Esophagus squamous epithelium (tissue), 5 donors: ENCODE data around the gene GZMM. TPM values are rescaled to one million over a fixed set of nuclear protein-coding genes. Genes with fewer than 3 reads are reported as not detected.

ENCODE experiments used
- DNase-seq: peaks from one replicate; lab custom pipeline; 2025; lab: John Stamatoyannopoulos, UW
- H3K27ac ChIP-seq, 4 donors: fragments of 200-600 bp; sonication (generic); one replicate each; pipeline ENCODE4 v1.5.1; 2016 to 2019; ENCODE audit warnings: mild to moderate bottlenecking in 1 of 4
- H3K27me3 ChIP-seq, 4 donors: fragments of 200-600 bp; sonication (generic); 1 replicate in 3 of 4; 2 replicates in 1 of 4; pipeline versions ENCODE4 v1.5.1 to v1.6.0; 2017 to 2021; ENCODE audit warnings: antibody characterized with exemption in 1 of 4
- H3K36me3 ChIP-seq, 3 donors: fragments of 200-600 bp; sonication (generic); one replicate each; pipeline ENCODE4 v1.5.1; 2016 to 2019
- H3K4me1 ChIP-seq, 3 donors: fragments of 200-600 bp; sonication (generic); one replicate each; pipeline ENCODE4 v1.5.1; 2017 to 2019
- H3K4me3 ChIP-seq, 4 donors: fragments of 200-600 bp; sonication (generic); 1 replicate in 3 of 4; 2 replicates in 1 of 4; pipeline ENCODE4 v1.5.1; 2016 to 2019; ENCODE audit warnings: mild to moderate bottlenecking in 2 of 4, moderate library complexity in 1 of 4
- H3K9me3 ChIP-seq, 3 donors: fragments of 200-600 bp; sonication (generic); one replicate each; pipeline ENCODE4 v1.5.1; 2016 to 2019
- POLR2A ChIP-seq, 4 donors: fragments of 450-650 bp; IDR thresholded peaks; one replicate each; pipeline ENCODE4 v1.6.1; 2017; ENCODE audit warnings: antibody characterized with exemption in 4 of 4, mild to moderate bottlenecking in 4 of 4, moderate library complexity in 3 of 4
- whole genome bisulfite sequencing, 2 donors: methylation state at CpG; one replicate each; pipeline ENCODE4 v1.1.5; 2018; 5-methylcytosine and 5-hydroxymethylcytosine counted together
- intact Hi-C: fragments of 100-400 bp; cut with DNase I; formaldehyde crosslinking; loops from one replicate; pipeline ENCODE4 v1.15.0; 2022
- total RNA-seq, 4 donors: library from RNA; depleted of rRNA; stranded (reverse); fragments of >200 nt; gene quantifications; one replicate each; pipeline ENCODE4 v1.1.0, GENCODE V29; 2016
- TF ChIP-seq, protein P1 (sequence below), 6 experiments: fragments of 450-650 bp in 4 of 6; fragments of 200-600 bp in 2 of 6; sonication (generic) in 2 of 6; IDR thresholded peaks; one replicate each; pipeline ENCODE4 v1.5.1; 2016 to 2019; ENCODE audit warnings: antibody characterized with exemption in 6 of 6, mild to moderate bottlenecking in 4 of 6, moderate library complexity in 4 of 6
- donor health status: DM: yes; HTN: yes; CAD: no.

GZMM gene
- total RNA-seq, 4 donors from 2014 or later, result 0.48 to 0.95 (median 0.57) TPM; not detected in 1

DNA sequence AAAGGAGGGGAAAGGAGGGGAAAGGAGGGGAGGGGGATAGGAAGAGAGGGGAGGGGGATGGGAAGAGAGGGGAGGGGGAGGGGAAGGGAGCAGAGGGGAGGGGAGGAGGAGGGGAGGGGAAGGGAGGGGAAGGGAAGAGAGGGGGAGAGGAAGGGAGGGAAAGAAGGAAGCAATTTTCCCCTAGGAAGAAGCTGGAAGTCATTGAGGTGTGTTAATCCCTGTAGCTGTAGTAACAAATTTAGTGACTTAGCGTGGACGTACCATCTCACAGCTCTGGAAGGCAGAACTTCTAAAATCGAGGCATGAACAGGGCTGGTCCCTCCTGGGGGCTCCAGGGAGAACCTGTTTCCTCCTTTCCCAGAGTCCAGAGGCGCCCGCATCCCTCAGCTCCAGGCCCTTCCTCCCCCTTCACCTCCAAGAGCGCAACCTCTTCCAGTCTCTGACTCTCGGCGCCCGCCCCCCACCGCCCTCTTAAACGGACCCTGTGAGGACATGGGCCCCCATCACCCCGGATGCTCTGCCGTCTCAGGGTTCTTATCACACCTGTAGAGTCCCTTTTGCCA, 17.9 kb upstream of the GZMM start:
- Histone ChIP-seq H3K27me3 (peaks cover 0 to 23% (median 1%) of the 10 kb centered on the region in 4 donors), H3K9me3 (no peaks in the 10 kb centered on the region), H3K27ac (no peak overlapping the region), H3K36me3 (no peaks in the 10 kb centered on the region), H3K4me1 (peaks cover 0 to 7% (median 0%) of the 10 kb centered on the region in 3 donors), H3K4me3 (no peak overlapping the region)
- TF ChIP-seq, protein P1, sequence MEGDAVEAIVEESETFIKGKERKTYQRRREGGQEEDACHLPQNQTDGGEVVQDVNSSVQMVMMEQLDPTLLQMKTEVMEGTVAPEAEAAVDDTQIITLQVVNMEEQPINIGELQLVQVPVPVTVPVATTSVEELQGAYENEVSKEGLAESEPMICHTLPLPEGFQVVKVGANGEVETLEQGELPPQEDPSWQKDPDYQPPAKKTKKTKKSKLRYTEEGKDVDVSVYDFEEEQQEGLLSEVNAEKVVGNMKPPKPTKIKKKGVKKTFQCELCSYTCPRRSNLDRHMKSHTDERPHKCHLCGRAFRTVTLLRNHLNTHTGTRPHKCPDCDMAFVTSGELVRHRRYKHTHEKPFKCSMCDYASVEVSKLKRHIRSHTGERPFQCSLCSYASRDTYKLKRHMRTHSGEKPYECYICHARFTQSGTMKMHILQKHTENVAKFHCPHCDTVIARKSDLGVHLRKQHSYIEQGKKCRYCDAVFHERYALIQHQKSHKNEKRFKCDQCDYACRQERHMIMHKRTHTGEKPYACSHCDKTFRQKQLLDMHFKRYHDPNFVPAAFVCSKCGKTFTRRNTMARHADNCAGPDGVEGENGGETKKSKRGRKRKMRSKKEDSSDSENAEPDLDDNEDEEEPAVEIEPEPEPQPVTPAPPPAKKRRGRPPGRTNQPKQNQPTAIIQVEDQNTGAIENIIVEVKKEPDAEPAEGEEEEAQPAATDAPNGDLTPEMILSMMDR (IDR thresholded peaks at IDR 0.05), result no peak
- no peak for TF ChIP-seq POLR2A (IDR thresholded peaks at IDR 0.05)
- intact Hi-C loops, result no loop called here
- DNase-seq, result no peak
- 35 to 41% methylated on average over 10 to 13 of the region's 13 CpGs for WGBS, 2 donors

DNA sequence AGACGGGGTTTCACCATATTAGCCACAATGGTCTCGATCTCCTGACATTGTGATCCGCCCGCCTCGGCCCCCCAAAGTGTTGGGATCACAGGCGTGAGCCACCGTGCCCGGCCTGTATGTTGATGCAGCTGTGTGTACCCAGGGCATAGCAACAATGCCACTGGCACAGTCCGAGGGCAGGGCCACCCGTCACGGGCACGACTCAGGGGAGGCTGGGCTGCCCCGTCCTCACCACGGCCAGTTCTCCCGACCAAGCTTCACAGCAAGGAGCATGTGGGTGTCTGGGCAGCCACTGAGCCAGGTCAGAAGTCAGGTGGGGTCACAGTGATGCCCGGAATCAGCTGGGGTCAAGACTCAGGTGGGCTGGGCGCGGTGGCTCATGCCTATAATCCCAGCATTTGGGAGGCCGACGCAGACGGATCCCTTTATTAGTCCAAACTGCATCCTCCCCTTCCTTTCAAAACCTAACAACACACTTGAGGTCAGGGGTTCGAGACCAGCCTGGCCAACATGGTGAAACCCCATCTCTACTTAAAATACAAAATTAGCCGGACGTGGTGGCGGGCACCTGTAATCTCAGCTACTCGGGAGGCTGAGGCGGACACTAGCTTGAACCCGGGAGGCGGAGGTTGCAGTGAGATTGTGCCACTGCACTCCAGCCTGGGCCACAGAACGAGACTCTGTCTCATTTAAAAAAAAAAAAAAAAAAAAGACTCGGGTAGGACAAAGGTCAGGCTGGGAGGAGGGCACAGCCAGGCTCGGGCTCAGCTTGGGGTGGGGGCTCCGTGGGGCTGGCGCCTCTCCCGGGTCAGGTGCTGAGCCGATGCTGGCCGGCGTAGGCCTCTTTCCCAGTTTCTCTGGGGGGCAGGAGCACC, 13.5 kb upstream of the GZMM start:
- whole genome bisulfite sequencing, 2 donors, result 25 to 43% methylated on average over 13 to 21 of the region's 38 CpGs
- peak overlapping the region; percentile 89 to 99 (median 97) for H3K27ac ChIP-seq
- H3K36me3 ChIP-seq, result peaks cover 0 to 4% (median 0%) of the 10 kb centered on the region in 3 donors
- intact Hi-C loops, result no loop called here
- peaks cover 0 to 17% (median 1%) of the 10 kb centered on the region in 4 donors for H3K27me3 ChIP-seq
- H3K4me1 ChIP-seq, result peaks cover 20 to 40% (median 21%) of the 10 kb centered on the region in 3 donors
- DNase-seq, result no peak
- H3K4me3 ChIP-seq, result peak overlapping the region; percentile 93 to 99 (median 97)
- no peak for TF ChIP-seq POLR2A (IDR thresholded peaks at IDR 0.05)
- TF ChIP-seq, protein P1 (IDR thresholded peaks at IDR 0.05), result no peak
- no peaks in the 10 kb centered on the region for H3K9me3 ChIP-seq

DNA sequence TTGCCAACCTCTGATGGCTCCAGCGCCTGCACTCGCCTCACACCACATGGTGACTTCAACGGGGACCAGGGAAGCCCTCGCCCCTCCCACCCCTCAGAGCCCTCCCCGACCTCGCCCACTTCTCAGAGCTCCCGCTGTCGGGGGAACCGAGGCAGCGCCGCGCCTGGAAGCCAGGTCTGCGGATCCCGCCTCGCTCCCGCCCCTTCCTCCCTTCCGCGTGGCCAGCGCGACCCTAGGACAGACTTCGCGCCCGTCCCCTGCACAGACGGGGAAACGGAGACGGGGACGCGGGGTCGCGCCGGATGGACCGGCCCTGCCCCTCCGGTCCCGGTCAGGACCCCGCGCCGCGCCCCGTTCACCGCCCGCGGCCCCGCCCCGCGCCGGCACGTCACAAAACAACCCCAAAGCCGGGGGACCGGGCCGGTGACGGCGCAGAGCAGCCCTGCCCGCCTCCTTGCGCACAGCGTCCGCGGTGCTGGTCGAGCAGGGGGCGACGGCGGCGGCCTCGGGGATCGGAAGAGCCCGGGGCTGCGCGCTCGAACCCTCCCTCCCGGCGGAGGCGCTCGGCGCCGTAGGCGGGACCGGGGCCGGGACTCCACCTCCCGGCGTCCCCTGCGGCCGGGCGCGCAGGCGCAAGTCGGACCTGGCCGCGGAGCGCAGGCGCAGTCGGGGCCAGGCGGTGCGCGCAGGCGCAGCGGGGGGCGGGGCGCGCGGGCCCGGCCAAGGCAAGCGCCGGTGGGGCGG, 12.7 kb upstream of the GZMM start:
- DNase-seq, result no peak
- Histone ChIP-seq H3K4me3 (peak overlapping the region; percentile 93 to 99 (median 97)), H3K36me3 (peaks cover 4 to 13% (median 4%) of the 10 kb centered on the region in 3 donors), H3K27ac (peak overlapping the region; percentile 89 to 99 (median 97)), H3K27me3 (peaks cover 0 to 10% (median 1%) of the 10 kb centered on the region in 4 donors), H3K9me3 (no peaks in the 10 kb centered on the region), H3K4me1 (peaks cover 22 to 44% (median 23%) of the 10 kb centered on the region in 3 donors)
- intact Hi-C loops, result no loop called here
- 0% methylated on average over 1 to 2 of the region's 103 CpGs for WGBS, 2 donors
- TF ChIP-seq, protein P1 (IDR thresholded peaks at IDR 0.05), result peak in 3 of 6 experiments; percentile 6 to 16 (median 11)
- TF ChIP-seq POLR2A (IDR thresholded peaks at IDR 0.05), result peak in 2 of 4 donors; percentile 49 to 74

DNA sequence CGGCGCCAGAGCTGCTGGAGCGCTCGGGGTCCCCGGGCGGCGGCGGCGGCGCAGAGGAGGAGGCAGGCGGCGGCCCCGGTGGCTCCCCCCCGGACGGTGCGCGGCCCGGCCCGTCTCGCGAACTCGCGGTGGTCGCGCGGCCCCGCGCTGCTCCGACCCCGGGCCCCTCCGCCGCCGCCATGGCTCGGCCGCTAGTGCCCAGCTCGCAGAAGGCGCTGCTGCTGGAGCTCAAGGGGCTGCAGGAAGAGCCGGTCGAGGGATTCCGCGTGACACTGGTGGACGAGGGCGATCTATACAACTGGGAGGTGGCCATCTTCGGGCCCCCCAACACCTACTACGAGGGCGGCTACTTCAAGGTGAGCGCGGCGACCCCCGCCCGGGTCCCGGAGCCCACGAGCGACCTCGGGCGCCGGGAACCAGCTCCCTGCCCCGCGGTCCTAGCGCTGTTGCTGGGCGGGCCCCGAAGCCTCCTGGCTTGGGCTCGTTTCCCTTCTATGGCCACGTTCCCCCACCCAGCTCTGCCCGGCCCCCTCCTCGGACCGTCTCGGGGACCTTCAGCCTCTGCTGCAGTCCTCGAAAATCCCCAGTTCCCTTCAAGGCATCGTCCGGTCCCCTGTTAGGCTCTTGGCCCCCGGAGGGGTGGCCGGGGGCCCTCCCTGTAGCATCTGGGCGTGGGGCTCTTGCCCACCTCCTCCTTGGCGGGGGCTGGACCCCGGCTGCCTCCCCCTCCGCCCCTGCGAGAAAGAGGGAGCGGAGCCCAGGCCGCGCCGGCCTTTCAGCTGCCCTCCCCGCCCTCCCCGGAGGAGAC, 11.9 kb upstream of the GZMM start, which contains the start of gene CDC34:
CDC34 (plus strand) TSS at position 8 of the 808 bp plus-strand sequence; CDS start at position 180, 172 bp downstream.
- H3K4me3 ChIP-seq, result peak within 1 kb of the TSS; percentile 93 to 99 (median 97)
- H3K36me3 ChIP-seq, result peaks cover 12 to 20% (median 12%) of the 10 kb centered on the region in 3 donors
- intact Hi-C loops, result no loop called here
- 0 to 3% methylated on average over 2 to 15 of the region's 84 CpGs for WGBS, 2 donors
- DNase-seq, result no peak
- H3K4me1 ChIP-seq, result peaks cover 22 to 44% (median 23%) of the 10 kb centered on the region in 3 donors
- H3K27me3 ChIP-seq, result peaks cover 0 to 4% (median 1%) of the 10 kb centered on the region in 4 donors
- TF ChIP-seq, protein P1 (IDR thresholded peaks at IDR 0.05), result no peak
- peak in 2 of 4 donors; percentile 54 to 56 for TF ChIP-seq POLR2A (IDR thresholded peaks at IDR 0.05)
- no peaks in the 10 kb centered on the region for H3K9me3 ChIP-seq
- peak within 1 kb of the TSS; percentile 95 to 99 (median 97) for H3K27ac ChIP-seq
